HG02885 (cell line): Measurements from ENCODE around the gene NACC2.
"Not testable (repeated sequence)": the region's sequence is repeated elsewhere in the genome, so short reads cannot be mapped to it uniquely, and the experiment has no call there.

Experiments used
- ATAC-seq: cut with Tn5 transposase; IDR thresholded peaks from one replicate; pipeline ENCODE4 v1.9.1; 2021; ENCODE audit warnings: mild to moderate bottlenecking; ENCODE audit not compliant: unreplicated experiment, poor library complexity

The NACC2 gene

DNA sequence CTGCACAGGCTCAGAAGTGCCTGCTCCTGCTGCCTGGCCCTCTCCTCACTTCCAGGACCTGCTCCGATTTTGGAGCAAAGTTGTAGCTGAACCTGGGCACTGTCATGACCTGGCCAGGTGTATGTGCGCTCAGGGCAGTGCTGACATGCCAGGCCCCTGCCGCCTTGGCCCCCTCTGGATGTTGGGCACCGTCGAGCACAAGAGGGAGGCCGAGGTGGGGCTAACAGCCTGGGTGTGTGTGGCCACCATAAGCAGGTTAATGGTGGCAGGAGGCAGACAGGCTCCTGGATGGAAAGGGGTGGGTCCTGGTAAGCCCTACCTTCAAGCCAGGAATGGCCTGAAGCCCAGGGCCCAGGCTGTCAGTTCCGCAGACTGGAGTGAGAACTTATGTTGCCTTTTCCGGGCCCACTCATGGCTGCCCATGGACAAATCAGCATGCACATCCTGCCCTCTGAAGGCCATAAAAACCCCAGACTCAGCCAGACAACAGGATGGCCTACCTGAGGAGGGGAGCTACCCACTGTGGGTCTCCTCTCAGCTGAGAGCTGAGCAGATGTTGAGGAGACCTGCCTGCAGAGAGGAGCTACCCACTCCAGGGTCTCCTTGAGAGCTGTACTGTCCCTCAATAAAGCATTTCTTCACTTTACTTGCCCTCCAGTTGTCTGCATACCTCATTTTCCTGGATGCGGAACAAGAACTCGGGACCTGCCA lies 66.2 kb downstream of the NACC2 start:
- ATAC-seq, result no peak

DNA sequence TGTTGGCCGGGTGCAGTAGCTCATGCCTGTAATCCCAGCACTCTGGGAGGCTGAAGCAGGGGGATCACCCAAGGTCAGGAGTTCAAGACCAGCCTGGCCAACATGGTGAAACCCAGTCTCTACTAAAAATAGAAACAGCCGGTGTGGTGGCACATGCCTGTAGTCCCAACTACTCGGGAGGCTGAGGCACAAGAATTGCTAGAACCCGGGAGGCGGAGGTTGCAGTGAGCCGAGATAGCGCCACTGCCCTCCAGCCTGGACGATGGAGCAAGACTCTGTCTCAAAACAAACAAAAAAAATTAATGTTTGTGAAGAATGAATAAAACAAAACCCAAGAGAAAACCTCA lies 68.2 kb downstream of the NACC2 start:
- not testable (repeated sequence) for ATAC-seq

DNA sequence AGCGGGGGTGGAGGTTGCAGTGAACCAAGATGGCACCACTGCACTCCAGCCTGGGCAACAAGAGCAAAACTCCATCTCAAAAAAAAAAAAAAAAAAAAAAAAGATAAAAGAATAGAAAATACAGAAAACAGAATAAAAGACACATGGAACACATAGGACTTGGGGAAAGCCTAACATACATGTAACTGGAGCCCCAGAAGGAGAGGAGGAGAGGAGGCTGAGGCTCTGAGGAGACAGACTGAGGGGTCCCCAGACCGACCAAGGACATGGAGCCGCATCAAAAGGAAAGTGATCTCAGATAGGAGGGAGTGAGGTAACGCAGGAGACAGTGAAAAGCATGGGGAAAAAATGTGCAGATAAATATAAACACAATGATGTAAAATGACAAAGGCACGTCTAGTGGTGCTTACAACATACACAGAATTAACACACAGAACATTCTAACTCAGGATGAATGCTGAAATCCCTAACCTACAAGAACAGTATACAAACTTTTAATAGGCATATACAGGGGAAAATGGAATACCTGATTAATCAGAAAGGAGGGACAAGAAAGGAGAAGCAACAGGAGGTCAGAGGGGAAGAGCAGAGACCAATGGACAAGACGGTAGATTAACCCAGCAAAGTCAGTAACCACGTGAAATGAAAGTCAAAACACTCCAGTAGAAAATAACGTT lies 68.7 kb downstream of the NACC2 start:
- ATAC-seq, result no peak

DNA sequence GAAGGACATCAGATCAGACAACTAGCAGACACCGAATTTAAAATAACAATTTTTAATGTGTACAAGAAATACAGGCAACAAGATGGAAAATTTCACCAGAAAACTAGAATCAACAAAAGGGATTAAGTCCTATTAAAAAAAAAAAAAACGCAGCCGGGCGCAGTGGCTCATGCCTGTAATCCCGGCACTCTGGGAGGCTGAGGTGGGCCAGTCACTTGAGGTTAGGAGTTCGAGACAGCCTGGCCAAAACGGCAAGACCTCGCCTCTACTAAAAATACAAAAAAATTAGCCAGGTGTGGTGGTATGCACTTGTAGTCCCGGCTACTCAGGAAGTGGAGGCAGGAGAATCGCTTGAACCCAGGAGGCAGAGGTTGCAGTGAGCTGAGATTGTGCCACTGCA lies 69.6 kb downstream of the NACC2 start:
- ATAC-seq, result no peak

DNA sequence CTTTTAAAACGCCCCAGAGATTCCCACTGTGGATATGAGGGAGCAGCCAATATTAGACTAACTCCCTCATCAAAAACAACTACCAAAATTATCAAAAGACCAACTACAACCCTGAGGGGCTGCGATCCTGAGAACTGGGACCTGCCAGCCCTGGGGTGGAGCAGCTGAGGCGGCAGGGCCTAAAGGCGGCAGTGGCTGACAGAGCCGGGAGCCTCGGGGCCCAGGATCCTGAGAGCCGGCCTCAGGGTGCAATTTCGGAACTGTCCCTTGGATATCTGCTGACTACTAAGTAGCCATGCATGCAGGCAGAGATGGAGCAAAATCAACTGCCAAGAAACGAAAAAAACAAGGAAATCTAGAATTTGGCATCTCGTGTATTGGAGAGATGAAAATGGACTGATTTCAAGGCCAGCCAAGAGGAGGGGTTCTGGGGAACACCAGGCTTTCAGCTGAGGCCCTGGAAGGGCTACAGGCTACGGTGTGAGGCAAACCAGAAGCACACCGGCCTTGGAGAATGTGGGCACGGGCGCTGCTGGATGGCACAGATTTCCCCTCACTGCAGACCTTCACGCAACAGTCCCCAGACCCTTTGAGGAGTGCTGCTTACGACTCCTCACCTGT lies 70.3 kb downstream of the NACC2 start:
- ATAC-seq, result no peak

DNA sequence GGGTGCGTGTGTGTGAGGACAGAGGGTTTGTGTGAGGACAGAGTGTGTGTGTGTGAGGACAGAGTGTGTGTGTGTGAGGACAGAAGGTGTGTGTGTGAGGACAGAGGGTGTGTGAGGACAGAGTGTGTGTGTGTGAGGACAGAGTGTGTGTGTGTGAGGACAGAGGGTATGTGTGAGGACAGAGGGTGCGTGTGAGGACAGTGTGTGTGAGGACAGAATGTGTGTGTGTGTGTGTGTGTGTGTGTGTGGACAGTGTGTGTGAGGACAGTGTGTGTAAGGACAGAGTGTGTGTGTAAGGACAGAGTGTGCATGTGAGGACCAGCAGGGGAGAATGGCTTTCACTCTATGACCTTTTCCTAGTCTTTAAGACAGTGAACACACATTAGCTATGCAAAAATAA lies 70.8 kb downstream of the NACC2 start:
- no peak for ATAC-seq

DNA sequence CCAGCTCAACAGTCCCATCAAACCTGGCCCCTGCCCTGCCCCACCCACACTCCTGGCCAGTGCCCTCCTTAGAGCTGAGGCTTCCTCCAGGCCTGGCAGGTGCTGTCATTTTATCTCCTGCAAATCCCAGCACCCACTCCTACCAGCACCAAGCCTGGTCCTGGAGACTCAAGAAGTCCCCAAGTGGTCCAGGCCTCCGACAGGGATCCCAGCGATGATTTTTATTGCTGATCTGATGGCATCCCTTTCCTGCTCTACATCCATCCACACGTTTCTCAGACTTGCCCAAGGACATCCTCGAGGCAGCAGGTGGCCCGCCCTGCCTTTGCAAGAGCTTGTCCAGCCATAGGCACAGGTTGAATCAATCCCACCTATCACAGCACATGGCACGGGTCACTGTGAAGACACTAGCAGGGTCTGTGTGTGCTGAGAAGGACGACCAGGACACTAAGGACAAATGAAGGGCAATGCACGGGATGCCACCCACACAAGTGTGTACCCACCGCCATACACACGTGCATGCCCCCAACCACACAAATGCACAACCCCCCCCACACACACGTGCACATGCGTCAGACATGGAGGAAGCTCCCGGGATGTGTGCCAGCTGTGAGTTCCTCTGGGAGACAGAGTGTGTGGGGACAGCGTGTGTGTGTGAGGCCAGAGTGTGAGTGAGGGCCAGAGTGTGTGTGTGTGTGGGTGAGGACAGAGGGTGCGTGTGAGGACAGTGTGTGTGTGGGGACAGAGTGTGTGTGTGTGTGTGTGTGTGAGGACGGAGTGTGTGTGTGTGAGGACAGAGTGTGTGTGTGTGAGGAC lies 71.5 kb downstream of the NACC2 start:
- ATAC-seq, result no peak

DNA sequence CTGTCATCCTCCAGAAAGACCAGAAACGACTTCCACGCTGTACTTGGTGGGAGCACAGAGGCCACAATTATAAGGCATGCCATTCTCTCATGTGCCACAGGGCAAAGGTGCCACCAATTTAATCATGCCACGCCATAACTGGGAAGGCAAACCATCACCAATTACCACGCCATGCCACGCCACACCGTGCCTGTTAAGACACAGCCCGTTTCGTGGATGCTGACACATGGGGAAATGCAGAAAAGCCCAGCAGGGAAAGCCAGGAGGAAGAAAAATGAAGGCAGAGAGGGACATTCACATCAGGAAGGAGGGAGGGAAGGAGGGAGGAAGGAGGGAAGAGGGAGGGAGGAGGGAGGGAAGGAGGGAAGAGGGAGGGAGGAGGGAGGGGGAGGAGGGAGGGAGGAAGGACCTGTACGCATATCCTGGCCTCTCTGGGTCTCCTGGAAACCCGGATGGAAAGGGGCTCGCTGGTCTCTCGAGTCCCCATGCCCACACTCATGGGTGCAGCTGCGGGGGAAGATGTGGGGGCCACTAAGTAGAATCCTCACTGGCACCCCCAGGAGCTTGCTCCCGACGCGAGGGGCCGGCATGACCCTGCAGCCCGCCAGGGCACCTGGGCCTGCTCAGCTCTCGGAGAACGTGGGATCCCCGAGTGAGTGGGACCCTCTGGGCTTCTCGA lies 72.2 kb downstream of the NACC2 start:
- ATAC-seq, result no peak

DNA sequence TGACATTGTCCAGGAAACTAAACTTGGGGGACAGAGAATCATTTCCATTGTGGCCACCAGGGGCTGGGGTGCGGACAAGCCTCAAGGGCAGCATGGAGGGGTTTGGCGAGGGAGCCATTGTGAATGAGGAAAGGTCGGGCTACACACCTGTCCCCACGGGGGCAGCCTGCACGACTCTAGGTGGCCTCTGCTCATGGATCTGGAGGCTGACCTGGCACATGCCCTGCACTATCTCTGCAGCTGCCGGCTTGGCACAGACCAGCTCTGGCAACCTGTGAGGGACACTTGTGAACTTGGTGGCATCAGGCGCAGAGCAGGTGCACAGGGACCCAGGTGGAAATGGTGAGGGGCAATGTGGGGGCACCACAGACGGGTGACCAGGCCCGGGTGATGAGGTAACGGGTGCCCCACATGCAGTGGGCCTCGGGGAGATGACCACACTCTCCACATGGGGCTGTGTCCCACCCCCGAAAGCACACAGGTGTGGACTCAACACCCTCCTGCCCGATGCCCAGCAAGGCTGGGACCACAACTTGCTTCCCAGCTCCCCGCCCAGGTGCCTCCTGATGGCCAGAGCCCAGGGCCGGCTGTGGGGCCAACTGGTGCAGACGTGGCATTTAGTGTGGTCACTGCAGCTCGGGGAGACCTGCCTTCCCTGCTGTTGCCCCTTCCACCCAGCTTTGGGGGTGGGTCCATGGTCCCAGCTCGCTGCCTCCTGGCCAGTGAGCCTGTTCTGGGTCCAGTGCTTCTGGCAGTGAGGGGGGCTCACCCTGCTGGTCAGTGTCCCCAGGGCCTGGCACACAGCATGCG lies 73.0 kb downstream of the NACC2 start:
- ATAC-seq, result no peak

DNA sequence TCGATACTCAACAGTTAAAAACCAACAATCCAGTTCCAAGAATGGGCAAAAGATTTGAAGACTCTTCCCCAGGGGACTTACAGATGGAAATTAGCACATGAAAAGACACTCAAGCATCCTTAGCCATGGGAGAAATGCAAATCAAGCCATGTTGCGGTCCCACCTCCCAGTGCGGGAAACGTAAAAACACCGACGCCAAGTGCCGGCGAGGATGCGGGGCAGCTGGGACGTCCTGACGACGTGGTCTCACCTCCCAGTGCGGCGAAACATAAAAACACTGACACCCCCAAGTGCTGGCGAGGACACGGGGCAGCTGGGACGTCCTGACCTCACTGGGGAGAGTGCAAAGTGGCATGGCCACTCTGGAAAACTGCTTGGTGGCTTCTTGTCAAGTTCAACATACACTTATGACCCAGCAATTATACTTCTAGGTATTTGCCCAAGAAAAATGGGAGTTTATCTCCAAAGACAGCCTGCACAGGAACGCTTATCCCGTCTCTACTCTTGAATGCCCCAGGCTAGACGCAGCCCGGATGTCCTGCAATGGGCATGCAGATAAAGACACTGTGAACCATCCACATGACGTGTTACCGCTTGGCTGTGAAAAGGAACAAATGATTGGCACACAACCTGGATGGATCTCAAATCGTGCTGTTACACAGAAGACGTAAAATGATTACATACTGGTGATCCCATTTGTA lies 73.8 kb downstream of the NACC2 start:
- ATAC-seq, result no peak

DNA sequence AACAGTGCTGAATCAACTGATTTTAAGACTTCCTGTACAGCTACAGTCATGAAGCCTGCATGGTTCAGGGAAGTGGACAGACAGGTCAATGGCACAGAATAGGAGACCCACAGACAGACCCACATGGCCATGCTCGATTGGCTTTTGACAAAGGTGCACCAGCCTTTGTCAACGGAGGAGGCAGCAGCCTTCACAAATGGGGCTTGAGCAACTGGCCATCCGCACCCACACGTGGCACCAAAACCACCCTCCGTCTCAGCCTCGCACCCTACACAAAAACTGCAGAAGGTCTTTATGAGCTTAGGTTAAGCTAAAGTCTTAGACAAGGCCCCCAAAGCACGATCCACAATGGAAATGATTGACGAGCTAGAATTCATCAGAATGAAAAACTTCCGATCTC lies 74.4 kb downstream of the NACC2 start:
- no peak for ATAC-seq

DNA sequence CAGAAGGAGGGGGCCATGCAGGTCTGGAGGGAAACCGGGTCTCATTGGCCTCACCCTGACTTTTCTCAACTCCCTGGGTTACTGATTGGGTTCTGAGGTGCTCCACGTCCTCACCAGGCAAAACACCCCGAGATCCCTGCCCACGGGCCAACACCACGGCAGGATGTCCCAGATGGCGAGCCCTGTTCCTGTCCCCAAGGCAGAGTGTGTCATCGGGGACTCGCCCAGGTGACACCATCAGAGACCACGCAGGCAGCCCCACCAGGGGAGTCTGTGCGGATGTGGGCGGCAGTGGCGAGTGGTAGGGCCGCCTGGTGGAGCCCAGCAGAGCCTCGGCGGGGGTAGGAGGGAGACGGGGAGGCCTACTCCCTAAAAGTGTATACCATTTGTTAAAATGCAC lies 74.9 kb downstream of the NACC2 start:
- ATAC-seq, result no peak

DNA sequence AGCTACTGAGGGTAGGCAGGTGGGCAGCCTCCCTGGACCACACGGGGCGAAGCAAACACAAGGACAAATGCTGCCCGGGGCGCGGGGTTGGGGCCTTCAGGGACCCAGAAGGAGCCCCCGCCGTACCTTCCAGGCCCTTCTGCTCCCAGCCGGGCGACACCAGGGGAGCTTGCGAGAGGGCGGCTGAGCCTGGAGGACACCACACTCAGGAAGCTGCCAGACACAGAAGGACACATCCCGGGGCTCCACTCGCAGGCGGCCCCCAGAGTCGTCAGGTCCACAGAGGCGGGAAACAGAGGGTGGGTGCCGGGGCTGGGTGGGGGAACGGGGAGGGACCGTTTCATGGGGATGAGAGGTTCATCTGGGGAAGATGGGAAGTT lies 75.4 kb downstream of the NACC2 start:
- ATAC-seq, result no peak

DNA sequence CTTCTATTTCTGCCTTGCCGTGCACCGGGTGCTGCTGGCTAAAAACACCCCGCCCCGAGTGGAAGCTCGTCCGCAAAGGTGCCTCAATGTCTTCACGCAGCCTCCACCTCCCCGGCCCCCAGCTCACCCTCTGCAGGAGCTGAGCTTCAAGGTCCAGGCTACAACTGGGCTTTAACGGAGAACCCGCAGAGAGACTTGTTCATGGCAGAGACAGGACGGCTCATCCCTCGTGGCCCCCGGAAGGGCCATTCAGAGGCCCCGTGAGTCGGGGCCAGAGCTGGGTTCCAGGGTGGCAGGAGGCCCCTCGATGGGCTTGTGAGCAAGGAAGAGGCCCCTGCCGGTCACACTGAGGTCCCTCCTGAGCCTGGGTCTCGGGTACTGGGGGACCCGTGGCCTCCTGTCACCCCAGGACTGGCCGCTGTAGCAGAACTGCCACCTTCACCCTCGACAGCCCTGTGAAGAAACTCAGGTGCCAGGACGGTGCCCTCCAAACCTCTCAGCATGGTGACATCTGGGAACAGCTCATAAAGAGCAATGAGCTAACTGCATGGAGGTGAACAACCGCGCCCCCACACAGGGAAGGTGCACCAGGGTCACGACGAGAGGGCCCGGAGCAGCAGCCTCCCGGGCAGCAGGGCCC lies 75.9 kb downstream of the NACC2 start:
- ATAC-seq, result no peak

DNA sequence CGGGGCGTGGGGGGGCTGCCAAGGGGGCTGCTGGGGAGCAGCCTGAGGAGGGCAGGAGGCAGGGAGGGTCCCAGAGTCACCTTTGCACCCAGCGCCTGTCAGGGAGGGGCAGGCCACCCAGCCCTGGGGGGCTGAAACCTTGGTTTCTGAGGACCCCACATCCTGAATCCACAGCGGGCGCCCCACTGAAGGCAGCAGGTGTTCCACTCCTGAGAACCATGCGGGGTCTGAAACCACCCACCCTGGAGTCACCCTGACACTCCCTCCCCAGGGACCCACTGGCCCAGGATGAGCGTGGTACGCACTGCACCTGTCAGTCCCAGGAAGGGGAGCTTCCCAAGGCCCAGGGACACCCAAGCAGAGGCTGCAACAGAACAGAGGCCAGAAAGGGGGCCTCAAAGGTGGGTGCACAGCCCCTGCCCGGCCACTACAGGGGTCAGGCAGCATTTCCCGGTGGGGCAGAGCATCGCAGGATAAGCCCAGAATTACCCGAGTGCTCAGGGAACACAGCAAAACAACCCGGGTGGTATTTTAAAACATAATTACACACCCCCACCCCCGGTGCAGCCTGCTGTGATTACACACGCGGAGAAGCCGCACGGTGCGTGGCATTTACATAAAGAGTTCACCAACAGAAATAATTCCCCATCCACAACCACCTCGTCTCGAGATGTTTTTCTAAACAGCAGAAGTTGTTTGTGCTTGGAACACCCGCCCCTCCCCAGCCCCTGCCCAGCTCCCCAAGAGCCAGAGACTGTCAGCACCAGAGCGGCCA lies 76.6 kb downstream of the NACC2 start:
- ATAC-seq, result no peak

DNA sequence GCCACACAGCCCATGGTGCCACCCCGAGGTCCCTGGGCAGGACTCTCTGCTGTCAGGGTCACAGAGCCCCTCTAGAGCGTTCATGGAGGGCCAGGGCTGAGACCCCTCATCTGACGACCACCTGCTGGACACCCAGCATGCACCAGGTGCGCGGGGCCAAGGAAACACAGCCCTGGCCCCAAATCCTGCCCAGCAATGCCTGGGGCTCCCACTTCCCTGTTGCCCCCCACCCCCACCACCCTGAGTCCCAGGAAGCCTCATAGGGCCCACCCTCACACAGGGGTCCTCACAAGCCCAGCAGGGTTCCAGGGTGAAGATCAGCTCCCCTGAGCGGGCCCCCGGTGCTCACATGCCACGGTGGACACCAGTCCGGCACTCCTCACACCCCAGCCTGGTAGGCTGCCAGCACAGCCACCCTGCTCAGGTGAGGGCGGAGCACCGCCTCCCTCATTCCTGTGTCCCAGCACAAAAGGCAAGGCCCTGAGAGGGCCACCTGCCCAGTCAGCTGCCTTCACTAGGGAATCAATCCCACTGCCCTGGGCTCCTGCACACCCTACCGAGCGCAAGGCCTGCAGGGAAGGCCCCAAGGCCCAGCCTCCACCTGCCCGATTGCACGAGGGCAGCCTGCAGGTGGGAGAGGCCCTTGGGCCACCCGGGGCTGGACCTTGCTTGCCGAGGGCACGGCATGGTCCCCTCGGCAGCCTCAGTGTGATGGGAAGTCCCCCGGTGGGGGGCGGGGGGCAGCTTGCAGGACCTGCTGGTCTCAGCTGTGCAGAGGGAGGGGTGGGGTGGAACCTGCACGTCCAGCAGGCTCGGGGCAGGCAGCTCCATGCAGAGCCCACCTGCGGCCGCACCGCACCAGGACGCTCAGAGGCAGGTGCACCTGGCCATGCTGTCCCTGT lies 77.5 kb downstream of the NACC2 start:
- no peak for ATAC-seq
